OCI-LY3 (cell line): ENCODE results near the gene KCNQ1.

Experiments
- H2AFZ ChIP-seq: fragments of 200-600, 300-600 bp; shearing (Covaris generic); 2 replicates; pipeline ENCODE4 v1.6.0; 2014; ENCODE audit warnings: antibody characterized with exemption, low read depth, low read length
- H3K27ac ChIP-seq: fragments of 200-600, 300-600 bp; sonication (generic); 2 replicates; pipeline ENCODE4 v1.5.1; 2014; ENCODE audit warnings: mild to moderate bottlenecking, low read length, moderate library complexity, mixed read lengths
- H3K27me3 ChIP-seq: fragments of 200-600, 300-600 bp; sonication (generic); 2 replicates; pipeline ENCODE4 v1.6.1; 2014; ENCODE audit warnings: low read depth, low read length, mixed read lengths
- H3K36me3 ChIP-seq: fragments of 200-600, 300-600 bp; sonication (generic); replicated peaks from 2 replicates; pipeline ENCODE3; 2014; ENCODE audit warnings: low read depth, low read length, mixed read lengths
- H3K4me1 ChIP-seq: fragments of 300-600, 200-600 bp; sonication (generic); 2 replicates; pipeline ENCODE4 v1.6.1; 2014; ENCODE audit warnings: low read length, mixed read lengths
- H3K4me2 ChIP-seq: fragments of 200-600, 300-600 bp; sonication (generic); 2 replicates; pipeline ENCODE4 v1.6.1; 2014; ENCODE audit warnings: low read length, mixed read lengths
- H3K4me3 ChIP-seq: fragments of 300-600, 200-600 bp; sonication (generic); 2 replicates; pipeline ENCODE4 v1.5.1; 2014; ENCODE audit warnings: antibody characterized with exemption, mild to moderate bottlenecking, low read length, moderate library complexity
- H3K79me2 ChIP-seq: fragments of 300-600, 200-600 bp; shearing (Covaris generic); 2 replicates; pipeline ENCODE4 v1.6.1; 2014; ENCODE audit warnings: mild to moderate bottlenecking, low read length, mixed read lengths
- H3K9ac ChIP-seq: fragments of 300-600, 200-600 bp; shearing (Covaris generic); 2 replicates; pipeline ENCODE4 v1.6.0; 2014; ENCODE audit warnings: mild to moderate bottlenecking, low read length, moderate library complexity
- H3K9me3 ChIP-seq: fragments of 200-600, 300-600 bp; shearing (Covaris generic); 2 replicates; pipeline ENCODE4 v1.6.1; 2014; ENCODE audit warnings: low read length, mixed read lengths; ENCODE audit not compliant: insufficient read depth
- H4K20me1 ChIP-seq: fragments of 200-600, 300-600 bp; sonication (generic); 2 replicates; pipeline ENCODE4 v1.6.1; 2016; ENCODE audit warnings: low read length, mixed read lengths; ENCODE audit not compliant: insufficient read depth
- CTCF ChIP-seq: fragments of 200-600, 300-600 bp; sonication (generic); IDR thresholded peaks from 2 replicates; pipeline ENCODE4 v1.5.1; 2014; ENCODE audit warnings: antibody characterized with exemption, low read length, low read depth
- EZH2phosphoT487 ChIP-seq: fragments of 200-600 bp; shearing (Covaris generic); IDR thresholded peaks from 2 replicates; pipeline ENCODE4 v1.6.1; 2018; ENCODE audit warnings: antibody characterized with exemption, mixed run types, low read depth

Gene KCNQ1

GRCh38 chr11:2424811-2425495, 19.9 kb upstream of the KCNQ1 start:
- no peaks in the 10 kb centered on the region for H3K9me3 ChIP-seq
- H3K27ac ChIP-seq = no peak overlapping the region
- H3K27me3 ChIP-seq = no peaks in the 10 kb centered on the region
- no peak overlapping the region for H3K4me3 ChIP-seq
- H3K79me2 ChIP-seq = no peaks in the 10 kb centered on the region
- H4K20me1 ChIP-seq = no peaks in the 10 kb centered on the region
- no peak overlapping the region for H3K9ac ChIP-seq
- TF ChIP-seq EZH2phosphoT487 = no peak
- TF ChIP-seq CTCF = no peak
- peaks cover 6% of the 10 kb centered on the region for H3K4me1 ChIP-seq
- no peaks in the 10 kb centered on the region for H3K36me3 ChIP-seq
- no peak overlapping the region for H3K4me2 ChIP-seq
- H2AFZ ChIP-seq = no peak overlapping the region

- no peak overlapping the region for H3K27ac ChIP-seq
- no peaks in the 10 kb centered on the region for H3K9me3 ChIP-seq
- H3K27me3 ChIP-seq = no peaks in the 10 kb centered on the region
- no peaks in the 10 kb centered on the region for H3K36me3 ChIP-seq
- no peaks in the 10 kb centered on the region for H3K79me2 ChIP-seq
- no peak overlapping the region for H3K4me3 ChIP-seq
- H3K9ac ChIP-seq = no peak overlapping the region
- H2AFZ ChIP-seq = no peak overlapping the region
- peaks cover under 1% of the 10 kb centered on the region for H3K4me1 ChIP-seq
- H4K20me1 ChIP-seq = no peaks in the 10 kb centered on the region
- no peak overlapping the region for H3K4me2 ChIP-seq
- TF ChIP-seq EZH2phosphoT487 (no peak), CTCF (no peak)
Measured at GRCh38 chr11:2425506-2425905, 19.3 kb upstream of the KCNQ1 start.

- no peak overlapping the region for H2AFZ ChIP-seq
- H3K9me3 ChIP-seq = no peaks in the 10 kb centered on the region
- no peak overlapping the region for H3K27ac ChIP-seq
- no peaks in the 10 kb centered on the region for H3K27me3 ChIP-seq
- H3K4me2 ChIP-seq = no peak overlapping the region
- H3K9ac ChIP-seq = no peak overlapping the region
- no peaks in the 10 kb centered on the region for H3K4me1 ChIP-seq
- no peaks in the 10 kb centered on the region for H3K79me2 ChIP-seq
- H3K36me3 ChIP-seq = no peaks in the 10 kb centered on the region
- no peaks in the 10 kb centered on the region for H4K20me1 ChIP-seq
- no peak for TF ChIP-seq EZH2phosphoT487
- no peak for TF ChIP-seq CTCF
- no peak overlapping the region for H3K4me3 ChIP-seq
Measured at GRCh38 chr11:2426221-2426620, 18.6 kb upstream of the KCNQ1 start.

GRCh38 chr11:2426826-2427521, 17.8 kb upstream of the KCNQ1 start:
- H2AFZ ChIP-seq = no peak overlapping the region
- H3K4me1 ChIP-seq = no peaks in the 10 kb centered on the region
- H3K4me3 ChIP-seq = no peak overlapping the region
- H4K20me1 ChIP-seq = no peaks in the 10 kb centered on the region
- H3K79me2 ChIP-seq = no peaks in the 10 kb centered on the region
- no peak overlapping the region for H3K9ac ChIP-seq
- TF ChIP-seq EZH2phosphoT487 (no peak), CTCF (no peak)
- no peaks in the 10 kb centered on the region for H3K27me3 ChIP-seq
- H3K36me3 ChIP-seq = no peaks in the 10 kb centered on the region
- H3K9me3 ChIP-seq = no peaks in the 10 kb centered on the region
- H3K4me2 ChIP-seq = no peak overlapping the region
- no peak overlapping the region for H3K27ac ChIP-seq
